ENCODE measurements around the gene PRKCE.

Gene PRKCE

DNA sequence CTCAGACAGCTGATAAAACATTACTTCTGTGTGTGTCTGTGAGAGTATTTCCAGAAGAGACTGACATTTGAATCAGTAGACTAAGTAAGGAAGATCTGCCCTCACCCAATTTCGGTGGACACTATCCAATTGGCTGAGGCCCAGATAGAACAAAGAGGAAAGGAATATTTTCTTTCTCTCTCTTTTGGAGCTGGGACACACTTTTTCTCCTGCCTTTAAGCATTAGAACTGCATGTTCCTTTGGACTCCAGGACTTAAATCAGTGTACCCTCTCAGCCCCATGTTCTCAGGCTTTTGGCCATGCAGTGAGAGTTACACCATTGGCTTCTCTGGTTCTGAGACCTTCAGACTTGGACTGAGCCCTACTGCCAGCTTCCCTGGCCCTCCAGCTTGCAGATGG lies 37.1 kb upstream of the PRKCE start:
- Histone ChIP-seq H3K4me1 (ENCODE audit: control insufficient read depth in 1 of 2, insufficient read depth in 2 of 2, low read length in 2 of 2) (peaks cover 12 to 15% of the 10 kb centered on the region in 2 donors), H3K4me3 (ENCODE audit: low read depth in 1 of 2, low read length in 2 of 2) (no peak overlapping the region), H3K9ac (ENCODE audit: low read depth in 1 of 2, low read length in 2 of 2) (no peak overlapping the region), H3K9me3 (ENCODE audit: control insufficient read depth in 1 of 2, low read length in 2 of 2) (no peaks in the 10 kb centered on the region), H3K27me3 (ENCODE audit: control insufficient read depth in 1 of 2, insufficient read depth in 2 of 2, low read length in 2 of 2) (no peaks in the 10 kb centered on the region), H3K27ac (ENCODE audit: low read depth, low read length) (no peak overlapping the region), H3K36me3 (ENCODE audit: control insufficient read depth in 1 of 2, insufficient read depth in 2 of 2, low read length in 2 of 2) (no peaks in the 10 kb centered on the region)

DNA sequence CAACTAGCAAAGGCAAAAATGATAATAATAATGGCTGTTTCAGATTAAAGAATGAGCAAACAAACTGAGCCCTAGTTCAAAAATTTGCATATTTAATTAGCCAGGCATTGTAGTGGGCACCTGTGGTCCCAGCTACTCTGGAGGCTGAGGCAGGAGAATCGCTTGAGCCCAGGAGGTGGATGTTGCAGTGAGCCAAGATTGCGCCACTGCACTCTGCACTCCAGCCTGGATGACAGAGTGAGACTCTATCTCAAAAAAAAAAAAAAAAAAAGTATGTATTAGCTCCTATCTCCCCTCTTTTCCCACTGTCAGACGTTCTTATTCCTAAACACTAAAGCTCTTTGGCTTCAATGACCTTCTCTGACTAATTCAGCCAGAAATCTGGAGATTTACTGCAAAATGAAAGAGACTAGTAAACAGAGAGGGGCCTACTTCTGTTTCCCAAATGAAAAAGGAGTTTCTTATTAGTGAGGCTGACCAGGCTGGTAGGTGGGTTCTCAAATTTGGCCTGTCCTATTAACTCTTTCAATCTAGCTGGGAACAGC lies 36.5 kb upstream of the PRKCE start:
- Histone ChIP-seq H3K4me1 (ENCODE audit: control insufficient read depth in 1 of 2, insufficient read depth in 2 of 2, low read length in 2 of 2) (peaks cover 8 to 12% of the 10 kb centered on the region in 2 donors), H3K36me3 (ENCODE audit: control insufficient read depth in 1 of 2, insufficient read depth in 2 of 2, low read length in 2 of 2) (no peaks in the 10 kb centered on the region), H3K9me3 (ENCODE audit: control insufficient read depth in 1 of 2, low read length in 2 of 2) (no peaks in the 10 kb centered on the region), H3K27ac (ENCODE audit: low read depth, low read length) (no peak overlapping the region), H3K27me3 (ENCODE audit: control insufficient read depth in 1 of 2, insufficient read depth in 2 of 2, low read length in 2 of 2) (no peaks in the 10 kb centered on the region), H3K9ac (ENCODE audit: low read depth in 1 of 2, low read length in 2 of 2) (no peak overlapping the region), H3K4me3 (ENCODE audit: low read depth in 1 of 2, low read length in 2 of 2) (no peak overlapping the region)

DNA sequence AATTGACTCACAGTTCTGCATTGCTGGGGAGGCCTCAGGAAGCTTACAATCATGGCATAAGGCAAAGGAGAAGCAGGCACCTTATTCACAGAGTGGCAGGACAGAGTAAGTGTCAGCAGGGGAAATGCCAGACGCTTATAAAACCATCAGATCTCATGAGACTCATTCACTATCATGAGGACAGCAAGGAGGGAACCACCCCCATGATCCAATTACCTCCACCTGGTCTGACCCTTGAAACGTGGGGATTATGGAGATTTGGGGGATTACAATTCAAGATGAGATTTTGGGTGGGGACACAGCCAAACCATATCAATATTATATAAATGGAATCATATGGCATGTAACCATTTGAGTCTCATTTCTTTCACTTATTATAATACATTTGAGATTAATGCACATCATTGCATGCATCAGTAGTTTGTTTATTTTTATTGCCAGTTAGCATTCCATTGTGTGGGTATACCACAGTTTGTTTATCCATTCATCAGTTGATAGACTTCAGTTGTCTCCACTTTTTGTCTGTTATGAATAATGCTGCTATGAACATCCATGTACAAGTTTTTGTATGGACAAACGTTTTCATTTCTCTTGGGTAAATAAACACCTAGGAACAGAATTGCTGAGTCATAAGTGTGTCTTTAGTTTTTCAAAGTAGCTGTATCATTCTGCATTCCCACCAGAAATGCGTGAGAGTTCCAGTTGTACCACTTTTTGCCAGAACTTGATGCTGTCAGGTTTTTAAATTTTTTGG lies 34.6 kb upstream of the PRKCE start:
- H3K27me3 ChIP-seq (ENCODE audit: control insufficient read depth in 1 of 2, insufficient read depth in 2 of 2, low read length in 2 of 2), result no peaks in the 10 kb centered on the region
- H3K4me1 ChIP-seq (ENCODE audit: control insufficient read depth in 1 of 2, insufficient read depth in 2 of 2, low read length in 2 of 2), result peaks cover under 1 to 2% of the 10 kb centered on the region in 2 donors
- no peaks in the 10 kb centered on the region for H3K36me3 ChIP-seq (ENCODE audit: control insufficient read depth in 1 of 2, insufficient read depth in 2 of 2, low read length in 2 of 2)
- H3K4me3 ChIP-seq (ENCODE audit: low read depth in 1 of 2, low read length in 2 of 2), result no peak overlapping the region
- no peaks in the 10 kb centered on the region for H3K9me3 ChIP-seq (ENCODE audit: control insufficient read depth in 1 of 2, low read length in 2 of 2)
- no peak overlapping the region for H3K27ac ChIP-seq (ENCODE audit: low read depth, low read length)
- H3K9ac ChIP-seq (ENCODE audit: low read depth in 1 of 2, low read length in 2 of 2), result no peak overlapping the region

DNA sequence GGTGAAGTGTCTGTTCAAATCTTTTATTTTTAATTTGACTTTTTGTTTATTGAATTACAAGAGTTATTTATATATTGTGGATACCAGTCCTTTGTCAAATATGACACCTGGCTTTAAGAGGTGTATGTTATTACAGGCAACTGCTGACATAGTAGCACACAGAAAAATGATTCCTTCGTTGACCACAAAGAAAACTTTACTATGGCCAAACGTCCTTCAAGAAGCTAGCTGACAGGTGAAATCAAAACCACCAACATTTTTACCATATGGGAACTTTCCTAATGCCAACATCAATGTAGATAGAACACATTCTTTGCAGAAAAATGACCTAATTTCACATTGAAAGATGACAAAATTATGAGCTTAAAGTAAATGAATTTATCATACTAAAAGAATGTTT lies 34.0 kb upstream of the PRKCE start:
- Histone ChIP-seq H3K4me3 (ENCODE audit: low read depth in 1 of 2, low read length in 2 of 2) (no peak overlapping the region), H3K9me3 (ENCODE audit: control insufficient read depth in 1 of 2, low read length in 2 of 2) (no peaks in the 10 kb centered on the region), H3K27me3 (ENCODE audit: control insufficient read depth in 1 of 2, insufficient read depth in 2 of 2, low read length in 2 of 2) (no peaks in the 10 kb centered on the region), H3K9ac (ENCODE audit: low read depth in 1 of 2, low read length in 2 of 2) (no peak overlapping the region), H3K4me1 (ENCODE audit: control insufficient read depth in 1 of 2, insufficient read depth in 2 of 2, low read length in 2 of 2) (no peaks in the 10 kb centered on the region), H3K36me3 (ENCODE audit: control insufficient read depth in 1 of 2, insufficient read depth in 2 of 2, low read length in 2 of 2) (no peaks in the 10 kb centered on the region), H3K27ac (ENCODE audit: low read depth, low read length) (no peak overlapping the region)

DNA sequence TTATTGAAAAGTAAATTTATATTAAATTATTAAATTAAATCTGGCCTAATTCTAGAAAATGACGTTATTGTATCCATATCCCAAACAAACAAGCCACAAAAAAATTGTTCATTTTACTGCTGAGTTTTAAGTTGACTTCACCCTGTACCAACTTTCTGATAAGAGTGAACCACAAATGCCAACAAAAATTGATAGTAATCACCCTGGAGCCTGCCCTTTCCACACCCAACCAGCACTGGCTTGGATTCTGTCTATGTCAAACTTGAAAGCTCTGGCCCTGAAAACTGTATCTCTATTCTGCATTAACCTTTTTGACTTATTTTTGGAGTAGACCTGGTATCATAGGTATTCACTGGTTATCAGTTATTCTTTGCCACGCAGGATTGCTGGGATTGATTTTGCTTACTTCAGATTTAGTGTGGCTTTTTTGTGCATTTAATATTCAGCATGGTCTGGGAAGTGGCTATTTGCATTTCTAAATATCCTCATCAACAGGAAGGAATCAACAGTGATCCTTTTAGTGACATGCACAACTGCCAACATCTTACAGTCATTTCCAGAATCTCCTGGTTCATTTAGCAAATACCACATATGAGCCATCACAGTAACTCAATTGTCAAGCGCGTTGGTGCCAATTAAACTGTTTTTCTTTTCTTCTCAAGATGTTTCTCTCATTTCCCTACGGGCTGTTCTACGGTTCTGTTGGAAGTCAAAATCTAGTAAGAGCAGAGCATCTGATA lies 29.0 kb upstream of the PRKCE start:
- no peak overlapping the region for H3K27ac ChIP-seq (ENCODE audit: low read depth, low read length)
- no peak overlapping the region for H3K4me3 ChIP-seq (ENCODE audit: low read depth in 1 of 2, low read length in 2 of 2)
- no peaks in the 10 kb centered on the region for H3K36me3 ChIP-seq (ENCODE audit: control insufficient read depth in 1 of 2, insufficient read depth in 2 of 2, low read length in 2 of 2)
- no peaks in the 10 kb centered on the region for H3K4me1 ChIP-seq (ENCODE audit: control insufficient read depth in 1 of 2, insufficient read depth in 2 of 2, low read length in 2 of 2)
- H3K9me3 ChIP-seq (ENCODE audit: control insufficient read depth in 1 of 2, low read length in 2 of 2), result no peaks in the 10 kb centered on the region
- no peak overlapping the region for H3K9ac ChIP-seq (ENCODE audit: low read depth in 1 of 2, low read length in 2 of 2)
- H3K27me3 ChIP-seq (ENCODE audit: control insufficient read depth in 1 of 2, insufficient read depth in 2 of 2, low read length in 2 of 2), result no peaks in the 10 kb centered on the region

DNA sequence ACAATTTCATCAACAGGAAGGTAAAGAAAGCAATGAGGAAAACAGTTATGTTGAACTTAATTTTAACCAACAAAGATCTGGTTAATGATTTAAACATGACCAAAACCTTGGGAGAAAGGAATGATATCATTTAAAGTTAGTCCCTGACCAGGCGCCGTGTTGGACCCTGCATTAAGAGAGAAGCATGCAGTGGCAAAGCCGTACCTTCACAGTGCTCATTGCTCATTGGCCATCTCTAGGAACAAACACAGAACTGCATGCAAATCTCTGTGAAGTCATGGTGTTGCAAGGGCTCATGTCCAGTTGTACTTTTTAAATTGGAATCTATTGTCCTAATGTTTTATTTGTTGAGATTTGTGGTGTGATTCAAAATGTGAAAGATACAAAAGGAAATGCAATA lies 28.4 kb upstream of the PRKCE start:
- H3K4me1 ChIP-seq (ENCODE audit: control insufficient read depth in 1 of 2, insufficient read depth in 2 of 2, low read length in 2 of 2), result no peaks in the 10 kb centered on the region
- H3K27me3 ChIP-seq (ENCODE audit: control insufficient read depth in 1 of 2, insufficient read depth in 2 of 2, low read length in 2 of 2), result no peaks in the 10 kb centered on the region
- no peak overlapping the region for H3K9ac ChIP-seq (ENCODE audit: low read depth in 1 of 2, low read length in 2 of 2)
- H3K9me3 ChIP-seq (ENCODE audit: control insufficient read depth in 1 of 2, low read length in 2 of 2), result no peaks in the 10 kb centered on the region
- H3K36me3 ChIP-seq (ENCODE audit: control insufficient read depth in 1 of 2, insufficient read depth in 2 of 2, low read length in 2 of 2), result no peaks in the 10 kb centered on the region
- H3K27ac ChIP-seq (ENCODE audit: low read depth, low read length), result no peak overlapping the region
- no peak overlapping the region for H3K4me3 ChIP-seq (ENCODE audit: low read depth in 1 of 2, low read length in 2 of 2)

DNA sequence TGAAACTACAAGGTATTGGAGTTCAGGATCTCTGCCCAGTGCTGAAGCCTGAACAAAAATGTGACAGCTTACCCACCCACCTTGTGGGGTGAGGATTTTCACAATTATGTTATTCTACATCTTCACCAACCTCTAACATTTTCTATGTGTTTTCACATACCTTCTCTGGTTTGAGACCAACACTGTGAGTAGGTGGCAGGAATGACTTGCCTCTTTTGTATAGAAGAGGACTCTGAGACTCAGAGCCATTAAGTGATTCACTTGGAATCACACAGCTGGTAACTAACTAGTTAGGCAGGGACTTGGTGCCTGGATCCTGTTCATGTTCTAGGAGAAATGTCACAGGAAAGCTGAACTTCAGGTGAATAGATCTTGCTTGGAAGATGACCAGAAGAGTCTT lies 25.7 kb upstream of the PRKCE start:
- no peaks in the 10 kb centered on the region for H3K9me3 ChIP-seq (ENCODE audit: control insufficient read depth in 1 of 2, low read length in 2 of 2)
- H3K27me3 ChIP-seq (ENCODE audit: control insufficient read depth in 1 of 2, insufficient read depth in 2 of 2, low read length in 2 of 2), result no peaks in the 10 kb centered on the region
- no peaks in the 10 kb centered on the region for H3K36me3 ChIP-seq (ENCODE audit: control insufficient read depth in 1 of 2, insufficient read depth in 2 of 2, low read length in 2 of 2)
- H3K9ac ChIP-seq (ENCODE audit: low read depth in 1 of 2, low read length in 2 of 2), result no peak overlapping the region
- H3K4me3 ChIP-seq (ENCODE audit: low read depth in 1 of 2, low read length in 2 of 2), result no peak overlapping the region
- no peak overlapping the region for H3K27ac ChIP-seq (ENCODE audit: low read depth, low read length)
- no peaks in the 10 kb centered on the region for H3K4me1 ChIP-seq (ENCODE audit: control insufficient read depth in 1 of 2, insufficient read depth in 2 of 2, low read length in 2 of 2)

DNA sequence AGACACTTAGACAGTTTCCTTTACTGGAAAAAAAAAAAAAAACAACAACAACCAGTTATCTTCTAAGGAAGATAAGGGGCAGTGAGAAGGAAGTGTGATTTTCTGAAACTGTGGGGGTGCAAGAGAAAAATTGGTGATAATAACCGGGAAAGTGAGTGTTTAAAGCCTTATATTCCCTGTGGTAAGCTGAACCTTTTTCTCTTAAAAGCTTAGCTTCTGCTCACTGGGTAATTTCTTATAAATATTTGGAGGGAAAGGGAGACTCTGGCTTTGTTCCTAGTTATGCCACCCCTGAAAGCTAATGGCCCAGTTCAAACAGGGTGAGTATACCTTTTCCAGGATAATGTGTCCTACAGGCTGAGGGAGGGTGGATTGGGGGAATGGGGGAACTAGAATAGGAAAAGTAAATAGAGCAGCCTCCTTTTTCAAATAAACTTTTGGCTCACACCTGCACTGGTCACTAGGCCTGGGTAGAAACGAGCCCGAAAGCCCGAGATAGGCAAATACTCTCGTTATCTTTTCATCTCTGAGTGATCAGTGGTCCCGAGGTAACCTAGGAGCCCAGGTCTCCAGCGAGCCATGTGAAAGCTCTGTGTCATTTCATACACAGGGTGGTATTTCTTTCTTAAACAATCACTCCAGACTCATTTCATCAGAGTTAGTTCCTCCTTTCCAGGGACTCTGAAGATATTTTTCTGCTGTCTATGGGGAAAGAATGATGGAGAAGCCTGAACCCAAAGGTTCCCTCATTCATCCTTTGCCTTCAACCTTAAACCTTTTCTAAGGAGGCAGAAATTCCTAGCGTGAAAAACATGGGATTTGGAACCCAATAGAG lies 24.9 kb upstream of the PRKCE start:
- Histone ChIP-seq H3K27me3 (ENCODE audit: control insufficient read depth in 1 of 2, insufficient read depth in 2 of 2, low read length in 2 of 2) (peaks cover 3 to 4% of the 10 kb centered on the region in 2 donors), H3K4me1 (ENCODE audit: control insufficient read depth in 1 of 2, insufficient read depth in 2 of 2, low read length in 2 of 2) (no peaks in the 10 kb centered on the region), H3K9ac (ENCODE audit: low read depth in 1 of 2, low read length in 2 of 2) (no peak overlapping the region), H3K36me3 (ENCODE audit: control insufficient read depth in 1 of 2, insufficient read depth in 2 of 2, low read length in 2 of 2) (no peaks in the 10 kb centered on the region), H3K9me3 (ENCODE audit: control insufficient read depth in 1 of 2, low read length in 2 of 2) (no peaks in the 10 kb centered on the region), H3K4me3 (ENCODE audit: low read depth in 1 of 2, low read length in 2 of 2) (no peak overlapping the region), H3K27ac (ENCODE audit: low read depth, low read length) (no peak overlapping the region)

DNA sequence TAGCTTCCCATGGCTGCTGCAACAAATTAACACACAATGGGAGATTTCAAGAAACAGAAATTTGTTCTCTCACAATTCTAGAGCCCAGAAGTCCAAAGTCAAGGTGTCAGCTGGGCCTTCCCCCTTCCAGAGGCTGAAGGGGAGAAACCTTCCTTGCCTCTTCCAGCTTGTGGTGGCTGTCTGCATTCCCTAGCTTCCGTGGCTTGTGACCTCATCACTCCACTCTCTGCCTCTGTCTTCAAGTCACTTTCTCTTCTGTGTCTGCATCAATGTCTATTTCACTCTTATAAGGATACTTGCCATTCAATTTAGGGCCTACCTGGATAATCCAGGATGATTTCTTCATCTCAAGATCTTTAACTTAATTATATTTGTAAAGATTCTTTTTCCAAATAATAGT lies 23.6 kb upstream of the PRKCE start:
- Histone ChIP-seq H3K4me1 (ENCODE audit: control insufficient read depth in 1 of 2, insufficient read depth in 2 of 2, low read length in 2 of 2) (no peaks in the 10 kb centered on the region), H3K27me3 (ENCODE audit: control insufficient read depth in 1 of 2, insufficient read depth in 2 of 2, low read length in 2 of 2) (peaks cover 3 to 8% of the 10 kb centered on the region in 2 donors), H3K36me3 (ENCODE audit: control insufficient read depth in 1 of 2, insufficient read depth in 2 of 2, low read length in 2 of 2) (no peaks in the 10 kb centered on the region), H3K9ac (ENCODE audit: low read depth in 1 of 2, low read length in 2 of 2) (no peak overlapping the region), H3K27ac (ENCODE audit: low read depth, low read length) (no peak overlapping the region), H3K4me3 (ENCODE audit: low read depth in 1 of 2, low read length in 2 of 2) (no peak overlapping the region), H3K9me3 (ENCODE audit: control insufficient read depth in 1 of 2, low read length in 2 of 2) (no peaks in the 10 kb centered on the region)

DNA sequence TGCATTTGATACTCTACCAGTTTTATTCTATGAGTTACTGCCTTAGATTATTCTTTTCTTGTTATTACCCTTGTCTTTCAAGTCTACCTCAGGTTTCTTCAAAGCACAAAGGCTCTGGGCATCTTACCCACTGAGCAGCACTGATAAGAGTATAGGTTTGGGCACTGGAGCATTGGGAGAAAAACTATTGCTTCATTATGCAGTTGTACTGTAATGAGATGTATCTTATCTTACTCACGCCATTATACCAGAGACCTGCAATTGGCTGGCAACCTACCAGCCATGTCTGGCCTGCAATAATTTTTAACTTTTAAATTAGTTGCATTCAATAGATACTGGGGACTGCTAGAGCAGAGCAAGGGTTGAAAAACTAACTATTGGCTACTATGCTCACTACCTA lies 21.5 kb upstream of the PRKCE start:
- H3K27me3 ChIP-seq (ENCODE audit: control insufficient read depth in 1 of 2, insufficient read depth in 2 of 2, low read length in 2 of 2), result peaks cover 8 to 13% of the 10 kb centered on the region in 2 donors
- H3K27ac ChIP-seq (ENCODE audit: low read depth, low read length), result no peak overlapping the region
- no peak overlapping the region for H3K9ac ChIP-seq (ENCODE audit: low read depth in 1 of 2, low read length in 2 of 2)
- H3K4me3 ChIP-seq (ENCODE audit: low read depth in 1 of 2, low read length in 2 of 2), result no peak overlapping the region
- no peaks in the 10 kb centered on the region for H3K4me1 ChIP-seq (ENCODE audit: control insufficient read depth in 1 of 2, insufficient read depth in 2 of 2, low read length in 2 of 2)
- no peaks in the 10 kb centered on the region for H3K36me3 ChIP-seq (ENCODE audit: control insufficient read depth in 1 of 2, insufficient read depth in 2 of 2, low read length in 2 of 2)
- H3K9me3 ChIP-seq (ENCODE audit: control insufficient read depth in 1 of 2, low read length in 2 of 2), result no peaks in the 10 kb centered on the region
